Activated naive CD8-positive, alpha-beta T cell treated with anti-CD3 and anti-CD28 coated beads, Interleukin-2, amount 10 ng/mL, durations not matched to agents 7 days and 5 days (primary cell): Measurements from ENCODE around the gene PNMA8B. TPM values are rescaled to one million over a fixed set of nuclear protein-coding genes. Genes with fewer than 3 reads are reported as not detected.
A peak's percentile ranks its signal among the peaks of the same experiment; 100 is the strongest.
"Not testable (repeated sequence)": the region's sequence is repeated elsewhere in the genome, so short reads cannot be mapped to it uniquely, and the experiment has no call there.

Source experiments
- ATAC-seq: fragments of 150-1000 bp; cut with Tn5 transposase; one replicate; pipeline ENCODE4 v1.10.0; 2021; ENCODE audit warnings: low read depth, moderate library complexity
- POLR2A ChIA-PET: fragments of 350-600 bp; sonication (Branson Sonifier 250); formaldehyde crosslinking; loops from one replicate; lab custom pipeline; 2021; ENCODE audit warnings: antibody characterized with exemption; lab: Charles Lee
- DNase-seq: peaks from one replicate; pipeline ENCODE4 v3.0.0; 2021
- H3K27ac Mint-ChIP-seq: one replicate; pipeline ENCODE4 v1.8.0; 2022; ENCODE audit warnings: mild to moderate bottlenecking, mixed read lengths
- H3K27me3 Mint-ChIP-seq: one replicate; pipeline ENCODE4 v1.8.0; 2022; ENCODE audit warnings: mild to moderate bottlenecking, moderate library complexity, mixed read lengths
- H3K36me3 Mint-ChIP-seq: one replicate; pipeline ENCODE4 v1.8.0; 2021; ENCODE audit warnings: mild to moderate bottlenecking, mixed read lengths
- H3K4me1 Mint-ChIP-seq: one replicate; pipeline ENCODE4 v1.8.0; 2021; ENCODE audit warnings: mixed read lengths
- H3K4me3 Mint-ChIP-seq: one replicate; pipeline ENCODE4 v1.8.0; 2022; ENCODE audit warnings: mild to moderate bottlenecking, moderate library complexity, mixed read lengths
- H3K9me3 Mint-ChIP-seq: one replicate; pipeline ENCODE4 v1.8.0; 2021; ENCODE audit warnings: mixed read lengths
- total RNA-seq, 2 experiments: library from RNA; stranded (reverse); gene quantifications; one replicate each; pipeline ENCODE4 v1.2.3, GENCODE V29; 2021

PNMA8B gene
- total RNA-seq, 2 experiments from 2014 or later, result 0.22 to 0.23 TPM

DNA sequence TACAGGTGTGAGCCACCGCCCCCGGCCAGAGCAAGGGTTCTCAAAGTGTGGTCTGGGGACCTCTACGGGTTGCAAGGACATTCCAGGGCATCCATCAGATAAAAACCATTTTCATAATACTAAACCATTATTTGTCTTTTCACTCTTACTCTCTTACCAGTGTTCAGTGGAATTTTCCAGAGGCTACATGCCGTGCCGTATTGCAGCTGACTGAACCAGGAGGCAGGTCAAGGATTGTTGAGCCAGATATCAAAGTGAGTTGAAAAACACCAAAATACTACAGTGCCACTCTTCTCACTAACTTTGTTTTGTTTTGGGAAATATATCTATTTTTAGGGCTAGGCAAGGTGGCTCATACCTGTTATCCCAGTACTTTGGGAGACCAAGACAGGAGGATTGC lies 7.2 kb upstream of the PNMA8B start:
- Mint-ChIP-seq H3K4me3 (no peak overlapping the region), H3K27me3 (peaks cover 28% of the 10 kb centered on the region), H3K36me3 (no peaks in the 10 kb centered on the region), H3K27ac (no peak overlapping the region), H3K4me1 (peaks cover 8% of the 10 kb centered on the region), H3K9me3 (no peaks in the 10 kb centered on the region)
- POLR2A ChIA-PET, result no interaction called here
- no peak for ATAC-seq
- DNase-seq, result no peak

DNA sequence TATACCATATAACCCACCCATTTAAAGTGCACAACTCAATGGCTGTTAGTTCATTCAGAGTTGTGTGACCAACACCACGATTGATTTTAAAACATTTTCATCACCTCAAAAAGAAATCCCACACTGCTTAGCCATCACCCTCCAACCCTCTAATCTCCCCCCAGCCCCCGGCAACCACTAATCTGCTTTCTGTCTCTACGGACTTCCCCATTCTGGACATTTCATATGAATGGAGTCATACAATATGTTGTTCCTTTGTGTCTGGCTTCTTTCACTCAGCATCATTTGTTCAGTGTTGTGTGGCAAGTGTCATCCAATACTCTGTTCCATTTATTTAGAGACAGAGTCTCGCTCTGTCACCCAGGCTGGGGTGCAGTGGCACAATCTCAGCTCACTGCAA lies 4.0 kb upstream of the PNMA8B start:
- Mint-ChIP-seq H3K27me3 (peaks cover 31% of the 10 kb centered on the region), H3K9me3 (no peaks in the 10 kb centered on the region), H3K36me3 (no peaks in the 10 kb centered on the region), H3K27ac (no peak overlapping the region), H3K4me3 (no peak overlapping the region), H3K4me1 (peaks cover 8% of the 10 kb centered on the region)
- DNase-seq (no peak), ATAC-seq (no peak)
- POLR2A ChIA-PET, result interaction anchor here (0.6 kb wide), 1 partner anchor 835 kb away, joined by 3 read pairs; no protein-coding TSS in a partner anchor

DNA sequence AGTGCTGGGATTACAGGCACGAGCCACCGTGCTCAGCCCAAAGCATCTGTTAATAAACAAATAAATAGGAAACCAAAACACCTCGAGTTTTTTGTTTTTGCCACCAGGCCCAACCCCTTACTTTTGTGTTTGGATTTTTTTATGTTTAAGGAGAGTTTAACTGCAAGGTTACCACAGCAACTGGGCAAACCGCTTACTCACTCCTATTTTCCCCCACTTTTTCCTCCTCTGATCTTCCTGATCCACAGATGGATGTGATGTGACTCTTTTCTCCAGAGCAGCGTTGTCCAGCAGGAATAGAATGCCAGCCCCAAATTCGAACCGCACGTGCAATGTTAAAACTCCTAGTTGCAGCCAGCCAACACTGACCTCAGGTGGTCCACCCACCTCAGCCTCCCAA lies 2.1 kb upstream of the PNMA8B start:
- POLR2A ChIA-PET, result interaction anchor here (0.6 kb wide), 1 partner anchor 18 kb away, joined by 3 read pairs; no protein-coding TSS in a partner anchor
- Mint-ChIP-seq H3K27ac (no peak overlapping the region), H3K27me3 (peaks cover 44% of the 10 kb centered on the region), H3K36me3 (peaks cover 1% of the 10 kb centered on the region), H3K4me1 (peaks cover 19% of the 10 kb centered on the region), H3K4me3 (no peak overlapping the region), H3K9me3 (no peaks in the 10 kb centered on the region)
- ATAC-seq (no peak), DNase-seq (no peak)

DNA sequence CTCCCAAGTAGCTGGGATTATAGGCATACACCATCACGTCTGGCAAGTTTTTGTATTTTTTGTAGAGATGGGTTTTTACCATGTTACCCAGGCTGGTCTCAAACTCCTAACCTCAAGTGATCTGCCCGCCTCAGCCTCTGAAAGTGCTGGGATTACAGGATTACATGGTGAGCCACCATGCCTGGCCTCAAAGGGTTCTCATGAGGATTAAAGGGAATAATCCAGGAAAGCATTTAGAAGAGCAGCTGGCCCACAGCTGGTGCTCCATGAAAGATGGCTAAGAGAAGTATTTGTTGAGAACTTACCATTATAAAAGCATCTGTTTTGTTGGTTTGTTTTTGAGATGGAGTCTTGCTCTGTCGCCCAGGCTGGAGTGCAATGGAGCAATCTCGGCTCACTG lies 1.2 kb upstream of the PNMA8B start:
- H3K27ac Mint-ChIP-seq, result not testable (repeated sequence)
- POLR2A ChIA-PET, result interaction anchor here (0.6 kb wide), 1 partner anchor 104 kb away, joined by 3 read pairs; no protein-coding TSS in a partner anchor
- peaks cover 52% of the 10 kb centered on the region for H3K27me3 Mint-ChIP-seq

DNA sequence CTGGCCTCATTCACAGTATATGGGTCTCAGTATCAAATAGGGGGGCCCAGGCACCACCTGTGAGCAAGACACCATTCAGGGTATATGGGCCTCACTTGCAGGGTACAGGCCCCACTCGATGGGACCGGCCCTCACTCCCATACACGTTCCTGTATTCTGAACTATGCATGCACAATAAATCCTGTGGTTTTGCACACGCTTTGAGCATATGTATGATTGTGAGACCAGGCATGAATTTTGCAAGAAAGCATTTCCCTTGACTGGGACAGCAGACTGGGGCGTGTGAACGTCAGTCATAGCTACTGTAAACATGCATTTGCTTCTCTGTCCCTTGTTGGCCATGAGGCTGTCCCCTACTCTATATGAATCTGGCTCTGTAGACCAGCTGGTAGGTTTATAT lies 637 bp upstream of the PNMA8B start:
- no peak for DNase-seq
- Mint-ChIP-seq H3K4me3 (no peak overlapping the region), H3K4me1 (peaks cover 19% of the 10 kb centered on the region), H3K27ac (no peak overlapping the region), H3K36me3 (peaks cover 1% of the 10 kb centered on the region), H3K9me3 (no peaks in the 10 kb centered on the region), H3K27me3 (peaks cover 57% of the 10 kb centered on the region)
- POLR2A ChIA-PET, result interaction anchor here (0.6 kb wide), 1 partner anchor 79 kb away, joined by 3 read pairs; no protein-coding TSS in a partner anchor
- no peak for ATAC-seq

More for the DNA sequence above, 1.2 kb upstream of the PNMA8B start:
- not testable (repeated sequence) for H3K36me3 Mint-ChIP-seq, H3K9me3 Mint-ChIP-seq, DNase-seq, H3K4me3 Mint-ChIP-seq, ATAC-seq
- H3K4me1 Mint-ChIP-seq, result peaks cover 19% of the 10 kb centered on the region

DNA sequence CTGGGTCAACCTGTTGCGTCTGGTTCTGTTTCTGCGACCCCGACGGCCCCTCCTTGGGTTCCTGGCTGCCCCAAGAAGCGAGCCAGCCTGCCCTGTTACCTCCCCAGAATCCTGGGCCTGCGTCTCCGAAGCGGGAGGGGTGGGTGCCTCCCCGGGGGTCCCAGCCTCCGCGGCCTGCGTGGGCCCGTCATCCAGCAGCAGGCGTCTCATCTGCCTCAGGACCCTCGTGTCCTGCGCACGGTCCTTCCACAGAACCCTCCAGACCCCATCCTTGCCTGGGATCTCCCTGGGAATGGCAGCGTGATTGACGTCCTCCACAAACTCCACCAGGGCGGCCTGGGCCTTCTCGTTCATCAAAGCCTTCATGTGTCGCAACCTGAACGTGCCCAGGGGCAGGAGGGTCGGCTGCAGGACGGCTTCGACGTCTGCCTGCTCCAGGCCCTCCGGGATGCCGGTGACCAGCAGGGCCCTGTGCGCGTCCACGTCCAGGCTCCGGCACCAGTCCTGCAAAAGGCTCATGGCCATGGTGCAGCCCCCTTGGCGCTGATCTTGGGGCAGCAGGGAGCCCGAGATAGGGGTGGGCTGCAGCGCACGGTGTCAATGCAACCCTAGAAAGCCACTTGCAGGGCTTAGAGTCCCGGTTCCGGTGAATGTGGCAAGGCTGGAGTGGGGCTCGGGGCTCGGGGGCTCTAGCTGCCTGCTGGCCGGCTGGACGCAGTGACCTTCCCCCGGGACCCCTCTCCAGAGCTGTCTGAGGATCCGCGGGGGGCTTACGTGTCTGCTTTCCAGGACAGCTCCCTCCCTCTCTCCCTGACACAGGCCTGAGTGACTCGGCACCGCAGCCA lies 504 bp downstream of the PNMA8B start:
- no peaks in the 10 kb centered on the region for H3K9me3 Mint-ChIP-seq
- ATAC-seq, result no peak
- H3K27ac Mint-ChIP-seq, result no peak overlapping the region
- H3K27me3 Mint-ChIP-seq, result peaks cover 61% of the 10 kb centered on the region
- peaks cover 24% of the 10 kb centered on the region for H3K4me1 Mint-ChIP-seq
- DNase-seq, result no peak
- H3K36me3 Mint-ChIP-seq, result peaks cover 1% of the 10 kb centered on the region
- POLR2A ChIA-PET, result interaction anchor here (0.6 kb wide), 1 partner anchor 166 kb away, joined by 3 read pairs; no protein-coding TSS in a partner anchor
- H3K4me3 Mint-ChIP-seq, result peak overlapping the region; percentile 84

DNA sequence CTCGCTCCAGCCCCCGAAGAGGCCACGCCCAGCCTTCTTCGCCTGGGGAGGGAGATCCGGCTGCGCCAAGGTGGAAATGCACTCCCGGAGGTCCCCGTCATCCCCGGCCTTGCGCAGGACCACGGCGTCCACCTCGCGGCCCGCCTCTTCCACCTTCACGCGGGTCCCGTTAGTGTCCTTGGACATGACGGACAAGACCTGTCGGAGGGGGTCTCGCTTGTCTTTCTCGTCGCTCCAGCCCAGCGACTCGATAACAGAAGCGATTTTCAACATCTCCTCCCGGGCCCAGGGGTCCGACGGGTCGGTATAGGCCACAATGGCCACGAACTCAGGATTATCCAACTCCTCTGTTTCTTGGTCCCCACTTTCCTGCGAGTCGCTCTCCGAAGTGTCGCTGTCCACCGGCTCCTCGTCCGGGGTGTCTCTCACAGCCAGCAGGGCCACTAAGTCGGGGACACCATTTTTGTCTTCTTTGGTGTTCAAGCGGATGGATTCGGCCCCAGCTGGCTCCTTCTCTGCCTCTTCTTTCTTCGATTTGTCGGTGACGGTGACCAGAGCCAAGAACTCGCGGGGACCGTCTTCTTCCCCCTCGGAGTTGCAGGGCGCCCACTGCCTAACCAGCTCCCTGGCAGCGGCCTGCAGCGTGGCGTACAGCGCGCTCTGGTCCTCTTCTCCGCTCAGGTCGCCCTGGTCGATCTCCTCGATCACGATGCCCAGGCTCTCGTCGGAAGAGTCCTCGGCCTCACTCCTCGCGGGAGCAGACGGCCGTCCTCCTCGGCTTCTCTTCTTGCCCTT lies 1.3 kb downstream of the PNMA8B start:
- Mint-ChIP-seq H3K9me3 (no peaks in the 10 kb centered on the region), H3K27ac (peak overlapping the region; percentile 73), H3K4me1 (peaks cover 22% of the 10 kb centered on the region), H3K36me3 (peaks cover 1% of the 10 kb centered on the region), H3K4me3 (peak overlapping the region; percentile 84), H3K27me3 (peaks cover 62% of the 10 kb centered on the region)
- POLR2A ChIA-PET, result interaction anchor here (0.6 kb wide), 1 partner anchor 167 kb away, joined by 3 read pairs; no protein-coding TSS in a partner anchor
- DNase-seq (no peak), ATAC-seq (no peak)

DNA sequence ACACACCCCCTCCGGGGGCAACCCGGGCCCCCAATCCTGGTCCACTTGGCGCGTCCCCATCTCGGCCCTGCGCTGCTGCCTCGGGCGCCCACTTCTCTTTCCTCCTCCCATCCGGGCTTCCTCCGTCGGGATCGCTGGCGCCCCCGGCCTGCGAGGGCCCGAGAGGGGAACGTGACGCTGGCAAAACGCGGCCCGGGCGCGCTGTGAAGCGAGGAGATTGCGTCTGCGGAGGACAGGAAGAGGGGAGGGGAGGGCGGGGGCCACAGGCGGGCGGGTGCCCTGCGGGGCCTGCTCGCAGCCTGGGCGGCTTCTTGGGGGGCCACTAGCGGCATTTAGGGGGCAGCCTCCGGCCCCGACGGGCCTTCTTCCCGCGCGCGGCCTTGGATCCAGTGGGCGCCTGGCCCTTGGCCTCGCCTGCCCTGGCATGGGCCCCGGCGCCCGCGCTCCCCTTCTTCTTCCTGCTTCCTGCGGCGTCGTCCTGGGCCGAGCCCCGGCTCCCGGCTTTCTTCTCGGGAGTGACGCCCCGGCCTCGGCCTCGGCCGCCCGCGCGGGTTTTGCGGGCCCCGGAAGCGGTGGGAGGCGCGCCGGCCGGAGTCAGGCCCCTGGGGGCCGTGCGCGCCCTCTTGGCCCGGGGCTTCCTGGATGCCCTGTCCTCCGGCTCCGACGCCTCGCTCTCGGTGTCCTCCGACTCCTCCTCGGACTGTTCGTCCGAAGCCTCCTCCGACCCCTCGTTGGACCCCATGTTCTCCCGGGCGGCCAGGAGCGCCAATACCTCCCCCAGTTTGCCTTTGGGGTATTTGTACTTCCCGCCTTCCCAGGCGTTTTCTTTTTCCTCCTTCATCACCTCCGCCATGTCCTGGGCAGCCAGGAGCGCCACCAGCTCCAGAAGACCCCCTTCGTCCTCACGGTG lies 2.2 kb downstream of the PNMA8B start:
- Mint-ChIP-seq H3K27ac (peak overlapping the region; percentile 79), H3K36me3 (peaks cover 1% of the 10 kb centered on the region), H3K4me1 (peaks cover 22% of the 10 kb centered on the region), H3K4me3 (peak overlapping the region; percentile 84), H3K27me3 (peaks cover 67% of the 10 kb centered on the region), H3K9me3 (no peaks in the 10 kb centered on the region)
- DNase-seq, result peak; percentile 72
- POLR2A ChIA-PET, result no interaction called here
- ATAC-seq, result peak; percentile 36

DNA sequence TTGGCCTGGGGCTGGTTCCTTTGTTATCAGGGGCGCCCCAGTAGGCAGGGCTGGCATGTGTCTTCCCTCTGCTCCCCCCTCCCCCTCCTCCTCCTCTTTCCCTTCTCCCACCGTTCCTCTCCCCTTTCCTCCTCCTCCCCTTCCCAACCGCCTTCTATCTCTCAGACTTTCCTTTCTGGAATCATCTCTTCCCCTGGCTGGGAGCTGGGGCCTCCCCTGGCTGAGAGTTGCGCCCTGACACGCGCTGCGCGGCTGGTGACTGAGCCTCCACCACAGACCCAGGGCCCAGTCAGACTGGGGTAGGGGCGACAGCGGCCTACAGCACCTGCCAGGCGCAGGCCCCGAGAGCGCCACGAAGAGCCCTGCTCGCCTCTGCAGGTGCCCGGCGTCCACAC lies 2.8 kb downstream of the PNMA8B start:
- peaks cover 26% of the 10 kb centered on the region for H3K4me1 Mint-ChIP-seq
- no peak overlapping the region for H3K27ac Mint-ChIP-seq
- POLR2A ChIA-PET, result no interaction called here
- no peaks in the 10 kb centered on the region for H3K9me3 Mint-ChIP-seq
- no peak for ATAC-seq
- H3K4me3 Mint-ChIP-seq, result peak overlapping the region; percentile 81
- peaks cover 72% of the 10 kb centered on the region for H3K27me3 Mint-ChIP-seq
- no peak for DNase-seq
- peaks cover 1% of the 10 kb centered on the region for H3K36me3 Mint-ChIP-seq

DNA sequence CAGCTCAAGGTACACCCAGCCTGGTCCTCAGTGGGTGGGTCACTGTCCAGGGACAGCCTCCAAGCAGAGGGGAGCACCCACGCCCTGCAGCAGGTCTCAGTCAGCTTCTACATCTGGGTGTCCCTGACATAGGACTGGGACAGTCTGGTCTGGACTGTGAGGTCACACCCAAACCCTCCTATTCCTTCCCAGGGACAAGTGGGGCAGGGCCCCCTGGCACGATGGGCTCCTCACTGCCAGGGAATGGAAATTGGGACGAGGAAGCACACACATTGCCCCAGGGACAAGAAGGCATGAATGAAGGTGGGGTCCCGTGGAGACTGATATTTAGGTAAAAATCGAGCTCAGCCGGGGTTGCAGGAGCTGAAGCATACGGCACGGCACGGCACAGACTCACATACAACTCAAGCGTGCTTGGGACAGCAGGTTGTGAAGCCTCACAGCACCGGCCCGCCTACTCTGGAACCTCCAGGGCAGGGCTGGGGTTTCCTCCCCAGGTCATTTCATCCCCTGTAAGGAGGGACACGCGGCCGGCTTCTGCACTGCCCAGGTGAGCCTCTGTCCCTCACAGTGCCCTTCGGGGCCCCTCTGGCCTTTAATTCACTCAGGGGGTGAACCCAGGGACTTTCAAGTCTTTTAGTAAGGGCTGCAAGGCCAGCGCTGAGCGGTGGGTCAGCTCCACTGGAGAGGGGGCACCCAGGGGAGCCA lies 3.5 kb downstream of the PNMA8B start:
- no peak for ATAC-seq
- H3K27me3 Mint-ChIP-seq, result peaks cover 74% of the 10 kb centered on the region
- peaks cover 1% of the 10 kb centered on the region for H3K36me3 Mint-ChIP-seq
- H3K9me3 Mint-ChIP-seq, result no peaks in the 10 kb centered on the region
- no peak overlapping the region for H3K27ac Mint-ChIP-seq
- no peak for DNase-seq
- no peak overlapping the region for H3K4me3 Mint-ChIP-seq
- POLR2A ChIA-PET, result interaction anchor here (0.7 to 1.0 kb wide), 2 partner anchors 98 to 222 kb away, joined by 3 to 4 read pairs; no protein-coding TSS in a partner anchor
- peaks cover 27% of the 10 kb centered on the region for H3K4me1 Mint-ChIP-seq

DNA sequence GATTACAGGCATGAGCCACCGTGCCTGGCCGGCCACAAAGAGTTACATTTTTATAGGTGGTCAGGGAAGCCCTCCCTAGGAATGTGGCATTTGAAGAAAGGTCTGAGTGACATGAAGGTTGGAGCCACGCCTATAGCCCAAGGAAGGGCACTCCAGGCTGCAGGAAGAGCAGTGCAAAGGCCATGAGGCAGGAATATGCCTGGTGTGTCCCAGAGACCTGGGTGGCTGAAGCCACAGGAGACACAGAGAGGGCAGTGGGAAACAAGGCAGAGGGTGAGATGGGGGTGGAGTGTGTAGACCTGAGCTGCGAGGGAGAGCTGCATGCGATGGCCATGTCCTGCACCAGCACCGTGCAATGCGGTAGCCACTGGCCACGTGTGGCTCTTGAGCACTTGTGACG lies 4.9 kb downstream of the PNMA8B start:
- Mint-ChIP-seq H3K9me3 (no peaks in the 10 kb centered on the region), H3K27me3 (peaks cover 79% of the 10 kb centered on the region), H3K4me1 (peaks cover 27% of the 10 kb centered on the region), H3K27ac (no peak overlapping the region), H3K36me3 (peaks cover 1% of the 10 kb centered on the region), H3K4me3 (no peak overlapping the region)
- POLR2A ChIA-PET, result interaction anchor here (1.0 to 1.1 kb wide), 2 partner anchors 121 to 223 kb away, joined by 3 read pairs; no protein-coding TSS in a partner anchor
- ATAC-seq (no peak), DNase-seq (no peak)
